ENCODE results near the gene MVP. TPM values are rescaled to one million over a fixed set of nuclear protein-coding genes. Genes with fewer than 3 reads are reported as not detected.

MVP gene
- total RNA-seq, 1 experiment from 2014 or later: 75.1 TPM

DNA sequence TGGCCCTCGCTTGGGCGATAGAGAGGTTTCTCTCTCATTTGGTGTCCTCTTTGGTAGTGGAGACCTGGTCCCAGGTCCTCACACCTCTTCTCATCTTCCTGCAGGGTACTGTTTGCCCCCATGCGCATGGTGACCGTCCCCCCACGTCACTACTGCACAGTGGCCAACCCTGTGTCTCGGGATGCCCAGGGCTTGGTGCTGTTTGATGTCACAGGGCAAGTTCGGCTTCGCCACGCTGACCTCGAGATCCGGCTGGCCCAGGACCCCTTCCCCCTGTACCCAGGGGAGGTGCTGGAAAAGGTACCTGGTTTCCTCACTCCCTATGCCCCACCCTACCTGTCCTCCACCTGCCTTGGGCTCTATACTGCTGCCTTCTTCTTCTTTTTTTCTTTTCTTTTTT lies 10.5 kb downstream of the MVP start:
- no peak for ATAC-seq
- Histone ChIP-seq H3K9me3 (ENCODE audit: control insufficient read depth in 1 of 2, insufficient read depth in 1 of 2, low read depth in 1 of 2, low read length in 2 of 2) (no peaks in the 10 kb centered on the region), H3K4me3 (replicated peaks in 1 of 2; ENCODE audit: low read depth in 1 of 2, low read length in 2 of 2) (no peak overlapping the region), H3K9ac (ENCODE audit: low read length) (no peak overlapping the region), H3K4me1 (ENCODE audit: control insufficient read depth in 1 of 2, insufficient read depth in 2 of 2, low read length in 2 of 2) (peaks cover 28 to 50% of the 10 kb centered on the region in 2 experiments), H4K20me1 (ENCODE audit: insufficient read depth) (no peaks in the 10 kb centered on the region), H3K27ac (ENCODE audit: low read depth, low read length) (no peak overlapping the region), H3K36me3 (ENCODE audit: control insufficient read depth in 1 of 2, insufficient read depth in 2 of 2, low read length in 2 of 2) (peaks cover 2 to 4% of the 10 kb centered on the region in 2 experiments; a peak in 2 of 4 replicates), H3K79me2 (ENCODE audit: insufficient read depth, low read length) (no peaks in the 10 kb centered on the region; the same call in 1 of the 2 replicates), H3K27me3 (ENCODE audit: insufficient read depth, low read length) (no peaks in the 10 kb centered on the region), H3K9me2 (ENCODE audit: insufficient read depth) (no peaks in the 10 kb centered on the region), H3K4me2 (ENCODE audit: low read length) (no peak overlapping the region), H2AFZ (ENCODE audit: low read depth, low read length, poor library complexity, severe bottlenecking) (no peak overlapping the region)
- TF ChIP-seq, protein P1, sequence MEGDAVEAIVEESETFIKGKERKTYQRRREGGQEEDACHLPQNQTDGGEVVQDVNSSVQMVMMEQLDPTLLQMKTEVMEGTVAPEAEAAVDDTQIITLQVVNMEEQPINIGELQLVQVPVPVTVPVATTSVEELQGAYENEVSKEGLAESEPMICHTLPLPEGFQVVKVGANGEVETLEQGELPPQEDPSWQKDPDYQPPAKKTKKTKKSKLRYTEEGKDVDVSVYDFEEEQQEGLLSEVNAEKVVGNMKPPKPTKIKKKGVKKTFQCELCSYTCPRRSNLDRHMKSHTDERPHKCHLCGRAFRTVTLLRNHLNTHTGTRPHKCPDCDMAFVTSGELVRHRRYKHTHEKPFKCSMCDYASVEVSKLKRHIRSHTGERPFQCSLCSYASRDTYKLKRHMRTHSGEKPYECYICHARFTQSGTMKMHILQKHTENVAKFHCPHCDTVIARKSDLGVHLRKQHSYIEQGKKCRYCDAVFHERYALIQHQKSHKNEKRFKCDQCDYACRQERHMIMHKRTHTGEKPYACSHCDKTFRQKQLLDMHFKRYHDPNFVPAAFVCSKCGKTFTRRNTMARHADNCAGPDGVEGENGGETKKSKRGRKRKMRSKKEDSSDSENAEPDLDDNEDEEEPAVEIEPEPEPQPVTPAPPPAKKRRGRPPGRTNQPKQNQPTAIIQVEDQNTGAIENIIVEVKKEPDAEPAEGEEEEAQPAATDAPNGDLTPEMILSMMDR (IDR thresholded peaks at IDR 0.05 in 2 of 3, conservative IDR thresholded peaks at IDR 0.05 in 1 of 3; ENCODE audit: borderline replicate concordance in 1 of 3, insufficient read depth in 1 of 3, low read depth in 2 of 3, low read length in 2 of 3): no peak
- TF ChIP-seq, protein P2, sequence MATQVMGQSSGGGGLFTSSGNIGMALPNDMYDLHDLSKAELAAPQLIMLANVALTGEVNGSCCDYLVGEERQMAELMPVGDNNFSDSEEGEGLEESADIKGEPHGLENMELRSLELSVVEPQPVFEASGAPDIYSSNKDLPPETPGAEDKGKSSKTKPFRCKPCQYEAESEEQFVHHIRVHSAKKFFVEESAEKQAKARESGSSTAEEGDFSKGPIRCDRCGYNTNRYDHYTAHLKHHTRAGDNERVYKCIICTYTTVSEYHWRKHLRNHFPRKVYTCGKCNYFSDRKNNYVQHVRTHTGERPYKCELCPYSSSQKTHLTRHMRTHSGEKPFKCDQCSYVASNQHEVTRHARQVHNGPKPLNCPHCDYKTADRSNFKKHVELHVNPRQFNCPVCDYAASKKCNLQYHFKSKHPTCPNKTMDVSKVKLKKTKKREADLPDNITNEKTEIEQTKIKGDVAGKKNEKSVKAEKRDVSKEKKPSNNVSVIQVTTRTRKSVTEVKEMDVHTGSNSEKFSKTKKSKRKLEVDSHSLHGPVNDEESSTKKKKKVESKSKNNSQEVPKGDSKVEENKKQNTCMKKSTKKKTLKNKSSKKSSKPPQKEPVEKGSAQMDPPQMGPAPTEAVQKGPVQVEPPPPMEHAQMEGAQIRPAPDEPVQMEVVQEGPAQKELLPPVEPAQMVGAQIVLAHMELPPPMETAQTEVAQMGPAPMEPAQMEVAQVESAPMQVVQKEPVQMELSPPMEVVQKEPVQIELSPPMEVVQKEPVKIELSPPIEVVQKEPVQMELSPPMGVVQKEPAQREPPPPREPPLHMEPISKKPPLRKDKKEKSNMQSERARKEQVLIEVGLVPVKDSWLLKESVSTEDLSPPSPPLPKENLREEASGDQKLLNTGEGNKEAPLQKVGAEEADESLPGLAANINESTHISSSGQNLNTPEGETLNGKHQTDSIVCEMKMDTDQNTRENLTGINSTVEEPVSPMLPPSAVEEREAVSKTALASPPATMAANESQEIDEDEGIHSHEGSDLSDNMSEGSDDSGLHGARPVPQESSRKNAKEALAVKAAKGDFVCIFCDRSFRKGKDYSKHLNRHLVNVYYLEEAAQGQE (IDR thresholded peaks at IDR 0.05; ENCODE audit: low read depth): no peak
- TF ChIP-seq SP1 (IDR thresholded peaks at IDR 0.05; ENCODE audit: low read depth) (no peak), FOSL1 (IDR thresholded peaks at IDR 0.05; ENCODE audit: low read depth) (no peak), CEBPB (IDR thresholded peaks at IDR 0.05; ENCODE audit: low read depth) (no peak), POLR2AphosphoS5 (IDR thresholded peaks at IDR 0.05; ENCODE audit: low read depth, low read length) (no peak), SIN3A (IDR thresholded peaks at IDR 0.05; ENCODE audit: low read depth) (no peak), JUND (IDR thresholded peaks at IDR 0.05) (no peak)
- TF ChIP-seq, protein P3, sequence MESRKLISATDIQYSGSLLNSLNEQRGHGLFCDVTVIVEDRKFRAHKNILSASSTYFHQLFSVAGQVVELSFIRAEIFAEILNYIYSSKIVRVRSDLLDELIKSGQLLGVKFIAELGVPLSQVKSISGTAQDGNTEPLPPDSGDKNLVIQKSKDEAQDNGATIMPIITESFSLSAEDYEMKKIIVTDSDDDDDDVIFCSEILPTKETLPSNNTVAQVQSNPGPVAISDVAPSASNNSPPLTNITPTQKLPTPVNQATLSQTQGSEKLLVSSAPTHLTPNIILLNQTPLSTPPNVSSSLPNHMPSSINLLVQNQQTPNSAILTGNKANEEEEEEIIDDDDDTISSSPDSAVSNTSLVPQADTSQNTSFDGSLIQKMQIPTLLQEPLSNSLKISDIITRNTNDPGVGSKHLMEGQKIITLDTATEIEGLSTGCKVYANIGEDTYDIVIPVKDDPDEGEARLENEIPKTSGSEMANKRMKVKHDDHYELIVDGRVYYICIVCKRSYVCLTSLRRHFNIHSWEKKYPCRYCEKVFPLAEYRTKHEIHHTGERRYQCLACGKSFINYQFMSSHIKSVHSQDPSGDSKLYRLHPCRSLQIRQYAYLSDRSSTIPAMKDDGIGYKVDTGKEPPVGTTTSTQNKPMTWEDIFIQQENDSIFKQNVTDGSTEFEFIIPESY (IDR thresholded peaks at IDR 0.05; ENCODE audit: extremely low read depth, insufficient replicate concordance, low read length): no peak
- TF ChIP-seq, protein P4, sequence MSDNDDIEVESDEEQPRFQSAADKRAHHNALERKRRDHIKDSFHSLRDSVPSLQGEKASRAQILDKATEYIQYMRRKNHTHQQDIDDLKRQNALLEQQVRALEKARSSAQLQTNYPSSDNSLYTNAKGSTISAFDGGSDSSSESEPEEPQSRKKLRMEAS (IDR thresholded peaks at IDR 0.05): no peak
- BruUV-seq (replicated peaks): no TSS peak
- POLR2A ChIA-PET: no interaction called here
- intact Hi-C loops (cut with micrococcal nuclease): no loop called here
- CTCF ChIA-PET: no interaction called here
- DNase-seq (ENCODE audit: low read depth, low spot score): no peak
- RAD21 ChIA-PET (ENCODE audit: low non-redundant PET in 1 of 2, low total read pairs in 2 of 2, uncharacterized antibody in 2 of 2, unreplicated experiment in 2 of 2): no interaction called here

Data from HCT116 (cell line).